RPMI8226 (cell line): Measurements from ENCODE around the gene MUC5AC.
A peak's percentile ranks its signal among the peaks of the same experiment; 100 is the strongest.
"Not testable (repeated sequence)": the region's sequence is repeated elsewhere in the genome, so short reads cannot be mapped to it uniquely, and the experiment has no call there.

Experiments used
- DNase-seq: peaks from one replicate; pipeline ENCODE4 v3.0.0-alpha.2; 2015

MUC5AC gene

GRCh38 chr11:1199241-1199750 lies 41.5 kb downstream of the MUC5AC start:
- DNase-seq: no peak

- DNase-seq: no peak
Measured at GRCh38 chr11:1199751-1200610, 42.2 kb downstream of the MUC5AC start.

- DNase-seq: no peak
Measured at GRCh38 chr11:1200611-1201191, 42.9 kb downstream of the MUC5AC start.

GRCh38 chr11:1201395-1202153 lies 43.8 kb downstream of the MUC5AC start:
- DNase-seq: no peak

GRCh38 chr11:1202154-1202775 lies 44.5 kb downstream of the MUC5AC start:
- DNase-seq: no peak

GRCh38 chr11:1202776-1203504 lies 45.2 kb downstream of the MUC5AC start:
- DNase-seq: peak; percentile 49

- no peak for DNase-seq
Measured at GRCh38 chr11:1203505-1204271, 45.9 kb downstream of the MUC5AC start.

GRCh38 chr11:1204381-1205101 lies 46.8 kb downstream of the MUC5AC start:
- no peak for DNase-seq

GRCh38 chr11:1205121-1205986 lies 47.6 kb downstream of the MUC5AC start:
- no peak for DNase-seq

- DNase-seq: no peak
Measured at GRCh38 chr11:1205987-1206331, 48.2 kb downstream of the MUC5AC start.

GRCh38 chr11:1206391-1207271 lies 48.9 kb downstream of the MUC5AC start:
- no peak for DNase-seq

GRCh38 chr11:1207401-1208143 lies 49.8 kb downstream of the MUC5AC start:
- no peak for DNase-seq

- no peak for DNase-seq
Measured at GRCh38 chr11:1208144-1208393, 50.3 kb downstream of the MUC5AC start.

- no peak for DNase-seq
Measured at GRCh38 chr11:1208394-1209261, 50.9 kb downstream of the MUC5AC start.

- no peak for DNase-seq
Measured at GRCh38 chr11:1209371-1210057, 51.8 kb downstream of the MUC5AC start.

- DNase-seq: no peak
Measured at GRCh38 chr11:1211838-1212237, 54.1 kb downstream of the MUC5AC start.

- not testable (repeated sequence) for DNase-seq
Measured at GRCh38 chr11:1215826-1216225, 58.1 kb downstream of the MUC5AC start.
